GM23248 (cell line): ENCODE measurements around the gene TYW1B.
"Not testable (repeated sequence)": the region's sequence is repeated elsewhere in the genome, so short reads cannot be mapped to it uniquely, and the experiment has no call there.

Experiments used
- EZH2 ChIP-seq: fragments of 200-600 bp; sonication (generic); IDR thresholded peaks from 2 replicates; pipeline ENCODE4 v1.6.1; 2018; ENCODE audit warnings: antibody characterized with exemption, mild to moderate bottlenecking; ENCODE audit not compliant: insufficient read depth, poor library complexity, severe bottlenecking
- EZH2phosphoT487 ChIP-seq: fragments of 200-600 bp; sonication (generic); IDR thresholded peaks from 2 replicates; pipeline ENCODE4 v1.6.1; 2018; ENCODE audit warnings: antibody characterized with exemption, moderate library complexity, mild to moderate bottlenecking, low read depth; ENCODE audit not compliant: insufficient read depth

- TF ChIP-seq EZH2, EZH2phosphoT487: not testable (repeated sequence)
These were observed 199.6 kb downstream of the TYW1B start for GRCh38 chr7:72628375-72628774.
